K562 (cell line): Measurements from ENCODE around the gene SOWAHD. TPM values are rescaled to one million over a fixed set of nuclear protein-coding genes. Genes with fewer than 3 reads are reported as not detected.
A peak's percentile ranks its signal among the peaks of the same experiment; 100 is the strongest.

ENCODE experiments used
- CC2D1A ChIP-seq: fragments of 450-650 bp; IDR thresholded peaks from 2 replicates; pipeline ENCODE4 v1.6.1; 2017; ENCODE audit warnings: mild to moderate bottlenecking
- ETV1 ChIP-seq: fragments of 450-650 bp; conservative IDR thresholded peaks from 2 replicates; pipeline ENCODE4 v1.6.1; 2016; ENCODE audit warnings: missing genetic modification characterization, control low read depth, low read depth, missing compliant biosample characterization
- HDAC8 ChIP-seq: fragments of 450-650 bp; IDR thresholded peaks from 2 replicates; pipeline ENCODE4 v1.6.1; 2016; ENCODE audit warnings: mild to moderate bottlenecking, missing genetic modification characterization, moderate library complexity, missing compliant biosample characterization
- HMG20B ChIP-seq: fragments of 250-450 bp; sonication (Bioruptor Pico); IDR thresholded peaks from 2 replicates; pipeline ENCODE4 v1.5.0; 2021; ENCODE audit warnings: mild to moderate bottlenecking
- MAZ ChIP-seq, 2 experiments: fragments of 450-650 bp in 1 of 2; sonication (generic) in 1 of 2; formaldehyde crosslinking; IDR thresholded peaks in 1 of 2; conservative IDR thresholded peaks in 1 of 2; 2 replicates each; pipeline versions ENCODE4 v1.4.0 to v1.5.0; 2020; ENCODE audit warnings: mild to moderate bottlenecking in 1 of 2, missing genetic modification reagents in 1 of 2
- NCOA2 ChIP-seq, 2 experiments: fragments of 450-650 bp; IDR thresholded peaks; 2 replicates each; pipeline ENCODE4 v1.6.1; 2018; ENCODE audit warnings: mild to moderate bottlenecking in 2 of 2, moderate library complexity in 1 of 2; ENCODE audit not compliant: partially characterized antibody in 2 of 2
- RBM22 ChIP-seq: fragments of 200-400 bp; formaldehyde crosslinking; IDR thresholded peaks from 2 replicates; pipeline ENCODE4 v1.6.1; 2018; ENCODE audit warnings: low read length, low read depth; ENCODE audit not compliant: poor library complexity, severe bottlenecking
- SMARCC2 ChIP-seq: fragments of 450-650 bp; IDR thresholded peaks from 2 replicates; pipeline ENCODE4 v1.6.1; 2017; ENCODE audit warnings: antibody characterized with exemption, moderate library complexity, mild to moderate bottlenecking, low read depth
- TAF7 ChIP-seq: fragments of 450-650 bp; IDR thresholded peaks from 2 replicates; pipeline ENCODE4 v1.6.1; 2016; ENCODE audit warnings: missing genetic modification characterization, missing compliant biosample characterization
- ZC3H8 ChIP-seq: fragments of 450-650 bp; IDR thresholded peaks from 2 replicates; pipeline ENCODE4 v1.6.1; 2017
- ZSCAN32 ChIP-seq: fragments of 450-650 bp; formaldehyde crosslinking; IDR thresholded peaks from 2 replicates; pipeline ENCODE4 v1.4.0; 2020; ENCODE audit warnings: mild to moderate bottlenecking, moderate library complexity
- polyA plus RNA-seq, 8 experiments: library from polyadenylated mRNA; depleted of rRNA in 4 of 8; stranded (reverse) in 5 of 8; unstranded in 3 of 8; fragments of >200 nt; fragmentation: Nextera tagmentation in 2 of 8; fragmentation: Illumina TruSeq in 1 of 8; extraction: Ambion mirVana in 2 of 8; extraction: Trizol in 1 of 8; gene quantifications; 2 replicates each; pipeline versions ENCODE4 v1.2.1 to v1.2.3, GENCODE V29; 2011 to 2014; ENCODE audit warnings: inconsistent platforms in 1 of 8, missing spikeins in 1 of 8
- total RNA-seq, 7 experiments: library from RNA; depleted of rRNA in 6 of 7; stranded (reverse); fragments of >200 nt in 6 of 7; fragmentation: Illumina TruSeq in 2 of 7; extraction: Trizol in 2 of 7; gene quantifications; 2 replicates each; pipeline versions ENCODE4 v1.2.1 to v1.2.3, GENCODE V29; 2011 to 2021; ENCODE audit warnings: low replicate concordance in 1 of 7
- TF ChIP-seq, protein P1 (sequence below), 2 experiments: fragments of 450-650 bp in 1 of 2; sonication (generic) in 1 of 2; formaldehyde crosslinking in 1 of 2; IDR thresholded peaks; 2 replicates each; pipeline versions ENCODE4 v1.7.1 to v1.9.0; 2016 to 2022; ENCODE audit warnings: inconsistent platforms in 1 of 2, mild to moderate bottlenecking in 1 of 2, missing genetic modification reagents in 1 of 2
- TF ChIP-seq, protein P2 (sequence below): fragments of 450-650 bp; formaldehyde crosslinking; IDR thresholded peaks from 2 replicates; pipeline ENCODE4 v1.4.0; 2020; ENCODE audit warnings: mild to moderate bottlenecking, moderate library complexity
- TF ChIP-seq, protein P3 (sequence below): IDR thresholded peaks from 2 replicates; pipeline ENCODE4 v1.6.1; 2016; ENCODE audit warnings: missing genetic modification characterization, missing compliant biosample characterization

The SOWAHD gene
- total and polyA plus RNA-seq, 9 of the 15 experiments (the other 6 are each of a cell fraction or from before 2014, with no cell fraction given), result 0.13 to 0.29 TPM; not detected in 7

DNA sequence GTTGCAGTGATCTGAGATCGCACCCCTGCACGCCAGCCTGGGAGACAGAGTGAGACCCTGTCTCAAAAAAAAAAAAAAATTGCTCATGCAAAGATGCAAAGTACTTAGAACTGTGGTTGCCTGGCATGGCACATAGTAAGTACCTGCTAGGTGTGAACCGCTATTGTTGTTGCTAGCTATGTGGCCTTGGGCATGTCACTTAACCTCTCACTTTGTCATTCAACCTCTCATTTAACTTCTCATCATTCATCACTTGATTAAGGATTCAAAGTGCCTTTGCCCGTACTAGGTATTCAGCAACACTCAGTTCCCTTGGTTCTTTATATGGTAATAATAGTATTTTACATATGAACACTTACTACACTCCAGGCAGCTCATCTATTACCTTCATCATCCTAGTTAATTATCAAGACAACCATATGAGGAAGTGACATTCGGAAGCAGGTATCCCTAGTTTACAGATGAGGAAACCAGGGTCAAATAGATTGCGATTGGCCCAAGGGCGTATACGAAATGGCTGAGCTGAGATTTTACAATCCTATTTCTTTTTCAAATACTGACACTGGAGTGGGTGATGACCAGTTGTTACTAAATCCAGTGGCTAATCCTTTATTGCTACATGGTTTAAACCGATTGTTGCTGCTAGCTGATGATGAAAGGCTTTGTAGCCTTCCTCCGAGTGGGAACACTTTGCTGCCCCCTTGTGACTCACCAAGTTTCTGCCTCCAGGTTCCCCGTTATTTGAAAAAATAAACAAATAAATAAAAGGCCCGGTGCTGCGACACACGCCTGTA is 28.8 kb upstream of the SOWAHD start (continued):
- TF ChIP-seq, protein P1, sequence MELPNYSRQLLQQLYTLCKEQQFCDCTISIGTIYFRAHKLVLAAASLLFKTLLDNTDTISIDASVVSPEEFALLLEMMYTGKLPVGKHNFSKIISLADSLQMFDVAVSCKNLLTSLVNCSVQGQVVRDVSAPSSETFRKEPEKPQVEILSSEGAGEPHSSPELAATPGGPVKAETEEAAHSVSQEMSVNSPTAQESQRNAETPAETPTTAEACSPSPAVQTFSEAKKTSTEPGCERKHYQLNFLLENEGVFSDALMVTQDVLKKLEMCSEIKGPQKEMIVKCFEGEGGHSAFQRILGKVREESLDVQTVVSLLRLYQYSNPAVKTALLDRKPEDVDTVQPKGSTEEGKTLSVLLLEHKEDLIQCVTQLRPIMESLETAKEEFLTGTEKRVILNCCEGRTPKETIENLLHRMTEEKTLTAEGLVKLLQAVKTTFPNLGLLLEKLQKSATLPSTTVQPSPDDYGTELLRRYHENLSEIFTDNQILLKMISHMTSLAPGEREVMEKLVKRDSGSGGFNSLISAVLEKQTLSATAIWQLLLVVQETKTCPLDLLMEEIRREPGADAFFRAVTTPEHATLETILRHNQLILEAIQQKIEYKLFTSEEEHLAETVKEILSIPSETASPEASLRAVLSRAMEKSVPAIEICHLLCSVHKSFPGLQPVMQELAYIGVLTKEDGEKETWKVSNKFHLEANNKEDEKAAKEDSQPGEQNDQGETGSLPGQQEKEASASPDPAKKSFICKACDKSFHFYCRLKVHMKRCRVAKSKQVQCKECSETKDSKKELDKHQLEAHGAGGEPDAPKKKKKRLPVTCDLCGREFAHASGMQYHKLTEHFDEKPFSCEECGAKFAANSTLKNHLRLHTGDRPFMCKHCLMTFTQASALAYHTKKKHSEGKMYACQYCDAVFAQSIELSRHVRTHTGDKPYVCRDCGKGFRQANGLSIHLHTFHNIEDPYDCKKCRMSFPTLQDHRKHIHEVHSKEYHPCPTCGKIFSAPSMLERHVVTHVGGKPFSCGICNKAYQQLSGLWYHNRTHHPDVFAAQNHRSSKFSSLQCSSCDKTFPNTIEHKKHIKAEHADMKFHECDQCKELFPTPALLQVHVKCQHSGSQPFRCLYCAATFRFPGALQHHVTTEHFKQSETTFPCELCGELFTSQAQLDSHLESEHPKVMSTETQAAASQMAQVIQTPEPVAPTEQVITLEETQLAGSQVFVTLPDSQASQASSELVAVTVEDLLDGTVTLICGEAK (IDR thresholded peaks at IDR 0.05), result no peak
- TF ChIP-seq, protein P1 (CRISPR knock-in tag; IDR thresholded peaks at IDR 0.05), result no peak
- TF ChIP-seq, protein P2, sequence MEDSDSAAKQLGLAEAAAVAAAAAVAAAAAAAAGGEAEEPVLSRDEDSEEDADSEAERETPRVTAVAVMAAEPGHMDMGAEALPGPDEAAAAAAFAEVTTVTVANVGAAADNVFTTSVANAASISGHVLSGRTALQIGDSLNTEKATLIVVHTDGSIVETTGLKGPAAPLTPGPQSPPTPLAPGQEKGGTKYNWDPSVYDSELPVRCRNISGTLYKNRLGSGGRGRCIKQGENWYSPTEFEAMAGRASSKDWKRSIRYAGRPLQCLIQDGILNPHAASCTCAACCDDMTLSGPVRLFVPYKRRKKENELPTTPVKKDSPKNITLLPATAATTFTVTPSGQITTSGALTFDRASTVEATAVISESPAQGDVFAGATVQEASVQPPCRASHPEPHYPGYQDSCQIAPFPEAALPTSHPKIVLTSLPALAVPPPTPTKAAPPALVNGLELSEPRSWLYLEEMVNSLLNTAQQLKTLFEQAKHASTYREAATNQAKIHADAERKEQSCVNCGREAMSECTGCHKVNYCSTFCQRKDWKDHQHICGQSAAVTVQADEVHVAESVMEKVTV, result peak; percentile 61
- TF ChIP-seq NCOA2 (IDR thresholded peaks at IDR 0.05; ENCODE audit: partially characterized antibody in 2 of 2), result no peak
- TF ChIP-seq ZC3H8, result no peak
- TF ChIP-seq, protein P3, sequence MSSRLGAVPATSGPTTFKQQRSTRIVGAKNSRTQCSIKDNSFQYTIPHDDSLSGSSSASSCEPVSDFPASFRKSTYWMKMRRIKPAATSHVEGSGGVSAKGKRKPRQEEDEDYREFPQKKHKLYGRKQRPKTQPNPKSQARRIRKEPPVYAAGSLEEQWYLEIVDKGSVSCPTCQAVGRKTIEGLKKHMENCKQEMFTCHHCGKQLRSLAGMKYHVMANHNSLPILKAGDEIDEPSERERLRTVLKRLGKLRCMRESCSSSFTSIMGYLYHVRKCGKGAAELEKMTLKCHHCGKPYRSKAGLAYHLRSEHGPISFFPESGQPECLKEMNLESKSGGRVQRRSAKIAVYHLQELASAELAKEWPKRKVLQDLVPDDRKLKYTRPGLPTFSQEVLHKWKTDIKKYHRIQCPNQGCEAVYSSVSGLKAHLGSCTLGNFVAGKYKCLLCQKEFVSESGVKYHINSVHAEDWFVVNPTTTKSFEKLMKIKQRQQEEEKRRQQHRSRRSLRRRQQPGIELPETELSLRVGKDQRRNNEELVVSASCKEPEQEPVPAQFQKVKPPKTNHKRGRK (tag), result no peak
- no peak for TF ChIP-seq ETV1 (tag)
- no peak for TF ChIP-seq ZSCAN32 (CRISPR knock-in tag)
- no peak for TF ChIP-seq MAZ (CRISPR knock-in tag; conservative IDR thresholded peaks at IDR 0.05 in 1 of 2, IDR thresholded peaks at IDR 0.05 in 1 of 2)
- TF ChIP-seq RBM22, result no peak
- TF ChIP-seq HDAC8 (tag), result no peak
- TF ChIP-seq SMARCC2, result no peak
- 0 out of 2 replicates have a peak, but pooled peaks have one; percentile 23 for TF ChIP-seq CC2D1A
- TF ChIP-seq HMG20B (CRISPR knock-in tag), result no peak
- TF ChIP-seq TAF7 (tag), result no peak
